ENCODE measurements around the gene AHDC1. TPM values are rescaled to one million over a fixed set of nuclear protein-coding genes. Genes with fewer than 3 reads are reported as not detected.
A peak's percentile ranks its signal among the peaks of the same experiment; 100 is the strongest.

AHDC1 gene
- total and polyA plus RNA-seq, 2 experiments from 2014 or later = 13.3 to 14.4 TPM

DNA sequence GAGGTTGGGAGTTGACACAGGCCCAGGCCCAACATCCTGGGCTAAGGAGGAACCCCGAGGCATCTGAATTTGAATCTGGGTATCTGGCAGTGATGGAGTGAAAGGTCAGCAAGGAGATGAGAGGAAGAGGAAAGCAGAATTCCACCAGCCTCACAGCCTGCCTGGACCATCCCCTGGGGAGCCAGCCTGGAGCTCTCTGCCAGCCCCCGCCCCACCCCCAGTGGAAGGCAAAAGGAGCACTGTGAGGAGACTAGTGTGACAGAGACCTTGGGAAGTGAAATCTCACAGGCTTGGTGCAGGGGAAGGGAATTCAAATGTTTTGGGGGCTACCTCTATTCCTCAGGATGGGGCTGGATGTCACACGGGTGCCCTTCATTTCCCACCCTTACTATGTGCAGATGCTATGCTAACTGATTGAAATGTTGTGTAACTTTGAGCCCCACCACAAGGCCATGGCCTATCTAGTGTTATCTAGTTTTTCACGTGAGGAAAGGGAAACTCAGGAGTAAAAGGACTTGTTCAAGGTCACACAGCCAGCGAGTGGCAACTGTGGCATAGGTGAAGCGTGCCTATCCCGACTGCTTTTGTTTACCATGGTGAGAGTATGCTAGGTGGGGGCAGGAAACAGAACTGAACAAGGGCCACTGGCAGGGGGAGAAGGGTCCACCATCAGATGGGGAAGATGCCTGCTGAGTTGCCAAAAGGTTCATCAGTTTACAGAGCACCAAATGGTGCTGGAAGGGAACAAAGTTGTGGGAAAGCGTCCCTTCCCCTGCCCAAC is 29.8 kb downstream of the AHDC1 start:
- peak overlapping the region; percentile 80 for H3K27ac ChIP-seq
- H2AFZ ChIP-seq = no peak overlapping the region
- TF ChIP-seq, protein P1, sequence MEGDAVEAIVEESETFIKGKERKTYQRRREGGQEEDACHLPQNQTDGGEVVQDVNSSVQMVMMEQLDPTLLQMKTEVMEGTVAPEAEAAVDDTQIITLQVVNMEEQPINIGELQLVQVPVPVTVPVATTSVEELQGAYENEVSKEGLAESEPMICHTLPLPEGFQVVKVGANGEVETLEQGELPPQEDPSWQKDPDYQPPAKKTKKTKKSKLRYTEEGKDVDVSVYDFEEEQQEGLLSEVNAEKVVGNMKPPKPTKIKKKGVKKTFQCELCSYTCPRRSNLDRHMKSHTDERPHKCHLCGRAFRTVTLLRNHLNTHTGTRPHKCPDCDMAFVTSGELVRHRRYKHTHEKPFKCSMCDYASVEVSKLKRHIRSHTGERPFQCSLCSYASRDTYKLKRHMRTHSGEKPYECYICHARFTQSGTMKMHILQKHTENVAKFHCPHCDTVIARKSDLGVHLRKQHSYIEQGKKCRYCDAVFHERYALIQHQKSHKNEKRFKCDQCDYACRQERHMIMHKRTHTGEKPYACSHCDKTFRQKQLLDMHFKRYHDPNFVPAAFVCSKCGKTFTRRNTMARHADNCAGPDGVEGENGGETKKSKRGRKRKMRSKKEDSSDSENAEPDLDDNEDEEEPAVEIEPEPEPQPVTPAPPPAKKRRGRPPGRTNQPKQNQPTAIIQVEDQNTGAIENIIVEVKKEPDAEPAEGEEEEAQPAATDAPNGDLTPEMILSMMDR (IDR thresholded peaks at IDR 0.05; ENCODE audit: poor library complexity) = no peak
- peak overlapping the region; percentile 92 for H3K4me2 ChIP-seq
- H3K27me3 ChIP-seq = no peaks in the 10 kb centered on the region
- no peaks in the 10 kb centered on the region for H3K36me3 ChIP-seq (replicated peaks; ENCODE audit: insufficient read depth, low read depth)
- H3K79me2 ChIP-seq = peaks cover 93% of the 10 kb centered on the region
- H3K9me3 ChIP-seq (ENCODE audit: low read depth) = no peaks in the 10 kb centered on the region
- 67% methylated on average over 8 of the region's 8 CpGs for WGBS (ENCODE audit: low lambda C conversion rate, missing lambda C conversion rate)
- peaks cover 87% of the 10 kb centered on the region for H4K20me1 ChIP-seq (ENCODE audit: insufficient read depth, poor library complexity, severe bottlenecking)
- peak; percentile 19 for DNase-seq (ENCODE audit: low spot score)
- H3K9me2 ChIP-seq (replicated peaks; ENCODE audit: insufficient read depth) = no peaks in the 10 kb centered on the region
- H3K4me3 ChIP-seq = no peak overlapping the region
- peaks cover 87% of the 10 kb centered on the region for H3K4me1 ChIP-seq (ENCODE audit: insufficient read depth)

GRCh38 chr1:27572679-27573426 is 31.1 kb downstream of the AHDC1 start:
- Histone ChIP-seq H3K4me3 (no peak overlapping the region), H3K4me1 (ENCODE audit: insufficient read depth) (peaks cover 91% of the 10 kb centered on the region), H3K36me3 (replicated peaks; ENCODE audit: insufficient read depth, low read depth) (no peaks in the 10 kb centered on the region), H3K27ac (peak overlapping the region; percentile 78), H2AFZ (no peak overlapping the region), H3K27me3 (no peaks in the 10 kb centered on the region), H3K4me2 (peak overlapping the region; percentile 69), H4K20me1 (ENCODE audit: insufficient read depth, poor library complexity, severe bottlenecking) (peaks cover 81% of the 10 kb centered on the region), H3K9me3 (ENCODE audit: low read depth) (no peaks in the 10 kb centered on the region), H3K9me2 (replicated peaks; ENCODE audit: insufficient read depth) (no peaks in the 10 kb centered on the region), H3K79me2 (peaks cover 83% of the 10 kb centered on the region)
- peak; percentile 23 for DNase-seq (ENCODE audit: low spot score)
- TF ChIP-seq EZH2 (IDR thresholded peaks at IDR 0.05; ENCODE audit: borderline replicate concordance) = no peak
- no peak for TF ChIP-seq EZH2phosphoT487 (IDR thresholded peaks at IDR 0.05; ENCODE audit: low read depth, severe bottlenecking, unreplicated experiment)
- TF ChIP-seq, protein P1 (IDR thresholded peaks at IDR 0.05; ENCODE audit: poor library complexity) = no peak
- 52% methylated on average over 14 of the region's 14 CpGs for WGBS (ENCODE audit: low lambda C conversion rate, missing lambda C conversion rate)

DNA sequence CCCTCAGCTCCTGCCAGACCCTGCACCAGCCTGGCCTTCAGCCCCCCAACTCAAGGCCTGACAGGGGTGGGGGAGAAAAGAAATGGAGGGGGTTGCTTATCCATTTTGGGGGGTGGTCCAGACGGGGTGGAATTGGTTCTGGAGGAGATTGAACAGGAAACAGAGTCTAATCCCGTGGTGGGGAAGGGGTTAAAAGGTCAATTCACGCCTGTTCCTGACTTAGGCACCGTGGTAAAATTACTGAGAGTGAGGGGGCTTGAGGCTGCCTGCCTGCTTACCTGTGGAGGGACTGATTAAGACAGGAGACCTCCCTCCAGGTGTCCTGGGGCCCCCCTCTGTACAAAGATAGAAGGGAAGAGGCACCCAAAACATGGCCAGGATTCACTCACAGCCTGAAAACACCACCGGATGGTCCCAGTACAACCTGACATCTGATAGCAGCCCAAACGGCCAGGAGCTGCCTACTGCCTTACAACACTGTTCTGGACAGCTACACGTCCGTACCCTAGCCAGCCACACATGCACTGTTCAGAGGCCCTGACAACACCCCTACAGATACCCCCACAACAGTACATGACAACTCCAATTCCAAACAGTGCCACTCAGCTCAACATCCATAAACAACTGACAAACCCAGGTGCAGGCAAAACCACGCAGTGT is 31.8 kb downstream of the AHDC1 start:
- Histone ChIP-seq H4K20me1 (ENCODE audit: insufficient read depth, poor library complexity, severe bottlenecking) (peaks cover 81% of the 10 kb centered on the region), H3K4me1 (ENCODE audit: insufficient read depth) (peaks cover 91% of the 10 kb centered on the region), H3K4me3 (no peak overlapping the region), H3K4me2 (peak overlapping the region; percentile 69), H3K27me3 (no peaks in the 10 kb centered on the region), H3K9me2 (replicated peaks; ENCODE audit: insufficient read depth) (no peaks in the 10 kb centered on the region), H3K36me3 (replicated peaks; ENCODE audit: insufficient read depth, low read depth) (no peaks in the 10 kb centered on the region), H3K79me2 (peaks cover 83% of the 10 kb centered on the region), H3K9me3 (ENCODE audit: low read depth) (no peaks in the 10 kb centered on the region), H2AFZ (no peak overlapping the region), H3K27ac (peak overlapping the region; percentile 78)
- 20% methylated on average over 9 of the region's 9 CpGs for WGBS (ENCODE audit: low lambda C conversion rate, missing lambda C conversion rate)
- no peak for DNase-seq (ENCODE audit: low spot score)
- TF ChIP-seq EZH2 (IDR thresholded peaks at IDR 0.05; ENCODE audit: borderline replicate concordance) = no peak
- TF ChIP-seq, protein P1 (IDR thresholded peaks at IDR 0.05; ENCODE audit: poor library complexity) = no peak
- no peak for TF ChIP-seq EZH2phosphoT487 (IDR thresholded peaks at IDR 0.05; ENCODE audit: low read depth, severe bottlenecking, unreplicated experiment)
